Ammon's horn (tissue), 1 donor: ENCODE data around the gene FPGS.
"Not testable (repeated sequence)": the region's sequence is repeated elsewhere in the genome, so short reads cannot be mapped to it uniquely, and the experiment has no call there.

Experiments
- DNase-seq: peaks from one replicate; pipeline ENCODE4 v3.0.0-alpha.2; 2016; ENCODE audit warnings: low spot score

Gene FPGS

DNA sequence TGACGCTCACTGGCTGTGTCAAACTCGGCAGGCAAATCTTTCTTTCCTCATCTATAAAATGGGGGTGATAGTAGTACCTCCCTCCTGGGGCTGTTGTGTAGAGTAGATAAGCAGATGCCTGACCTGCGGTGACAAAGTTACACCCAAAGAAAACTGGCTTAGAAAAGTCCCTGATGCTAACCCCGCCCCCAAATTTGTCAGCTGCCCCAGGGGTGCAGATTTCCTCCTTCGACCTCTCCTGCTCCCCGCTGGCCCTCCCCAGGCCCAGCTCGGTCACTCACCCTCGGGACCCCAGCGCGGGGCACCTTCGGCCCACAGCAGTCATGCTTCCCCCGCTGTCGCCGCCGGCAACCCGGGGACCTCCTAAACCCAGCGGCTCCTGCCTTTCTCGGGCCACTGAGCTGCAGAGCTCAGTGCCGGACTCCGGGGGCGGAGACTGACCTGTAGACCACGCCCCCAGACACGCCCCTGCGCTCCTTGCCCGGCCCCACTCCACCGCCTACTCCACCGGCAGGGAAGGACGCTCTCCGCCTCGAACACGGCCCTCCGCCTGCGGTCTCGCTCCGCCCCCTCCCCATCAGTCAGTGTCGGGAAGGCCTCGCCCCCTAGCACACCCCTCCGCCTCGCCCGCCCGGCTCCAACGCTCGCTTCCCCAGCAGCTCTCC lies 31.6 kb upstream of the FPGS start:
- DNase-seq: peak; percentile 98

DNA sequence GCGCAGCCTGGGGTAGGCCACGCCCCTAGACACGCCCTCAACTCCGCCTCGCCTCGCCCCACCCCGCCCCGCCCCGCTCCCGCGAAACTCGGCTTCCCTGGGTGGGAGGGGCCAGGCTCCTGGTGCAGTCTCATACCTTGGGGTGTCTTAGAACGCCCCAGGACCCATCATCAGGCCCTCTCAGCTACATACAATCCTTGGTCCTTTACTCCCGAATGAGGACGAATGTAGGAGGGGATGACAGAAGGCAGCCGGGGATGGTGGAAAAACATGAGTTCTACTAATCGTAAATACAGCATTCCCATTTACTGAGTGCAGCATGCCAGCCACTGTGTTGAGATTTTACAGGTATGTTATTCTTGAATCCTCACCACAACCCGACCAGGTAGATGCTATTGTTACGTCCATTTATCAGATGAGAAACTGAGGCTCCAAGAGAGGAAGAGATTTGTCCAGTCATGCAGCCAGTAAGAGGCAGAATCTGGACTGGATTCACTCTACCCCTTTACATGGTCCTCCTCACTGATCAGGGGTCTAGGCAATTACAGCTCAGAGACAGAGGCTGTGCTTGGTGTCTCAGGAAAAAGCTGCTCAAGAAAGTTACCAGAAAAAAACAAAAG lies 31.0 kb upstream of the FPGS start:
- DNase-seq: no peak

GRCh38 chr9:127772603-127773002 lies 30.1 kb upstream of the FPGS start:
- no peak for DNase-seq

GRCh38 chr9:127773272-127773671 lies 29.4 kb upstream of the FPGS start:
- DNase-seq: no peak

- DNase-seq: no peak
Observed at GRCh38 chr9:127773981-127774380, 28.7 kb upstream of the FPGS start.

GRCh38 chr9:127776195-127776923 lies 26.3 kb upstream of the FPGS start:
- peak; percentile 58 for DNase-seq

- no peak for DNase-seq
Observed at GRCh38 chr9:127776924-127777289, 25.8 kb upstream of the FPGS start.

- DNase-seq: no peak
Observed at GRCh38 chr9:127777368-127777980, 25.2 kb upstream of the FPGS start.

DNA sequence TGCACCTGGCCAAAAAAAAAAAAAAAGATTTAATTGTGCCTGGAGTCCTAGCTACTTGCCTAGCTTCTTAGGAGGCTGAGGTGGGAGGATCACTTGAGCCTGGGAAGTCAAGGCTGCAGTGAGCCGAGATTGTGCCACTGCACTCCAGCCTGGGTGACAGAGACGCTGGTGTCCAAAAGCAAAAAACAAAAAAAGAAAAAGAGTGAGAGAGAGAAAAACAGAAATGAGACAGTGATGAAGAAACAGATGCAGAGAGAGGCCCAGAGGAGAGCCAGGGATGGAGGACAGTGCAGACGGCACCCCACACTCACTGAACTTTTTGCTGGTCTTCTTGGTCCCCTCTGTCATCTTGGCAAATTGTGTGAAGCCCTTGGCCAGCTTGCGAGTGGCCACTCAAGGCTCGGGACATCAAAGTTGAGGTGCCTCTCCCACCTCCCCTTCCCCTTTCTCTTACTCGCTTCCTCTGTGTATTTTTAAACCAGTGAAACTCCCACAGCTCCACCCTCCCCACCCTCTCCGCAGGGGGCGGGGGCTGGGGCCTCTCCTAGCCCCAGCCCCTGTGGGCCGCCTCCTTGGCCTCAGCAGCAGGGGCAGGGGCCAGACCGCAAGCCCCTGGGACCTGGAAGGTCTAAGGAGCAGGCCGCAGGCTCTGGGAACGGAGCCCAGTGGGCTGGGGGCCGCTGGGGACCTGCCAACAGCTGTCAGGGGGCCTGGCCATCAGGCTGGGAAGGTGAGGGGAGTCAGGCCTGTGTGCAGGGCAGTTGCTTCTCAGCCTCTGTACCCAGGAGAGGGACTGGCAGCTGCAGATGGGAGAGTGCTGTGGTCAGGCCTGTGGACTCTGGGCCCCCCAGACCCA lies 24.2 kb upstream of the FPGS start, which contains the start of gene SH2D3C:
Gene SH2D3C (minus strand): TSS at position 387 of the 856 bp plus-strand sequence. CDS start 39 bp downstream, at position 348.
- no peak for DNase-seq

DNA sequence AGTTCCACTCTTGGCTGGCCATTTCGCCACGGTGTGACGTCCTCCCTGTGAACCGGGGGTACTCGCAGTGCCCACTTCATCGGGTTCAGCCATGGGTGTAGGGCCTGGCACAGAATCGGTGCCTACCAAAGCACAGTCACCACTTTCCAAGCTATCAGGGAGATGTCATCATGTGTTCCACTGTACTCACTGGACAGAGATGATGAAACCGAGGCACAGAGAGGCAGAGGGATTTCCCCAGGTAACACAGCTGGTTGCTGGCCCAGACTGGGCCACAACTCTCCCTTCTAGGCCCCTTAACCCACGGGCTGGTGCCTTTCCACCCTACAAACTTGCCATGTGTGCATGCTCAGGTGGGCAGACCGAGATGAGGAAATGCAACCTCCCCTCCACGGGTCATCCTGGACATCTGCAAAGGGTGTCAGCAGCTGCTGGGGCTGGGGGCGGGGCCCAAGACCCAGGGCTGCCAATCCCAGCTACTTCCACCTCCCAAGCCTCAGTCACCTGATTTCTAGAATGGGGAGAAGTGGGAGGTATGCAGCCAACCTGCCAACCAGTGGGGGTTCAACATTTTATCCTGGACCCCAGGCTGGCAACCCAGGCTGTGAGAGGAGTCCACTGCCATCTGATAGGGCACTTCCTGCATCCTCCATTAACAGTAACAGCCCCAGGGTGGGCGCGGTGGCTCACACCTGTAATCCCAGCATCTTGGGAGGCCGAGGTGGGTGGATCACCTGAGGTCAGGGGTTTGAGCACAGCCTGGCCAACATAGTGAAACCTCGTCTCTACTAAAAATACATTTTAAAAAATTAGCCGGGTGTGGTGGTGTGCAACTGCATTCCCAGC lies 23.3 kb upstream of the FPGS start:
- DNase-seq: no peak

DNA sequence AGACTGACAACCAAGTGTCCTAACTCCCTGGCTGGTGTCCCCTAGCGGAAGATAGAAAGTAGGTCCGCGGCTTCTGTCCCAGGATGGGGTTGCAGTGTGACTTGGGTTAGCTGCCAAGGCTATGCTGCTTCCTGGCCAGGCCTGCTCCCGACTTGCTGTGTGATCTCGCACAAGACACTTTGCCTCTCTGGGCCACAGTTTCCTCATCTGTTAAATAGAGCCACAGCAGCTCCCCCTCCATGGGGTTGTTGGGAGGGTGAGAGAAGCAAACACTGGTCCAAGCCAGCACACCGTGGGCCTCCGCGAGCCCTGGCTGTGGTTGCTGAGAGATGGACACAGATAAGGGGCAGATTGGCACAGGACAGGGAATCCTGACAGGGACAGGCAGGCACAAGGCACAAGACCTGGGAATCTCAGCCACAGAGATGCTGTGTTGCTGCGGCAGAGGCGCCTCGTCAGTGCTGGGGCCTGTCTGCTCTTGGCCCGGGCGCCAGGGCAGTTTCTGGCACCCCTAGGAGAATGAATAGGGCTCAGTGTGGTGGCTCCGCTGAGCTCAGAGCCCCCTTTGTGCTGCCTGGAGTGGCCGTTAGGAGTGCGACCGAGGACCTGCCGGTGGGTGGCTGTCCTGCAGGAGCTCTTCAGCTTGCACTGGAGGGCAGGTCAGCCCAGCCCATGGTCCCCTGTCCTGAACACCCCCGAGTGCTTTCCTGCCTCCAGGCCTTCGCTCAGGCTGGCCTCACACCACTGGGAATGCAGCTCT lies 22.4 kb upstream of the FPGS start:
- peak; percentile 75 for DNase-seq

DNA sequence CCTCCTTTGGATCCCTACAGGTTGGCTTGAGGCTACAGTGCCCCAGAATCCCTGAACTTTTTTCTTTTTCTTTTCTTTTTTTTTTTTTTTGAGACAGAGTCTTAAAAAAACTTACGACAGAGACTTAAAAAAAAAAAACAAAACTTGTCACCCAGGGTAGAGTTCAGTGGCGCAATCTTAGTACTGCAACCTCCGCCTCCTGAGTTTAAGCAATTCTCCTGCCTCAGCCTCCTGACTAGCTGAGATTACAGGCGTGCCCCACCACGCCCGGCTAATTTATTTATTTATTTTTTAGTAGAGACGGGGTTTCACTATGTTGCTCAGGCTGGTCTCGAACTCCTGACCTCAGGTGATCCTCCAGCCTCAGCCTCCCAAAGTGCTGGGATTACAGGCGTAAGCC lies 21.8 kb upstream of the FPGS start:
- not testable (repeated sequence) for DNase-seq

- DNase-seq: no peak
Observed at GRCh38 chr9:127781806-127782205, 20.9 kb upstream of the FPGS start.

GRCh38 chr9:127783111-127784008 lies 19.3 kb upstream of the FPGS start:
- DNase-seq: no peak

GRCh38 chr9:127785023-127785932 lies 17.4 kb upstream of the FPGS start:
- DNase-seq: peak; percentile 85

GRCh38 chr9:127785933-127786772 lies 16.5 kb upstream of the FPGS start, which contains the start of gene CDK9:
Gene CDK9 (plus strand): TSS chr9:127786034. CDS start chr9:127786149, 115 bp downstream.
- peak; percentile 91 for DNase-seq

- DNase-seq: no peak
Observed at GRCh38 chr9:127786773-127787104, 15.9 kb upstream of the FPGS start.
